ENCODE results near the gene TMEM238.
A peak's percentile ranks its signal among the peaks of the same experiment; 100 is the strongest.

TMEM238 gene

GRCh38 chr19:55354698-55355212, 29.3 kb downstream of the TMEM238 start, which contains the start of gene COX6B2:
COX6B2 (minus strand) TSS chr19:55354719; CDS start chr19:55354521, 198 bp downstream.
- Histone ChIP-seq H3K36me3 (no peaks in the 10 kb centered on the region), H3K4me3 (ENCODE audit: low read depth, low read length) (peak within 1 kb of the TSS; percentile 39), H3K27me3 (peaks cover 42% of the 10 kb centered on the region), H3K4me1 (no peaks in the 10 kb centered on the region; the same call in 1 of the 2 replicates), H3K9me3 (no peaks in the 10 kb centered on the region)
- no peak for TF ChIP-seq CTCF (IDR thresholded peaks at IDR 0.05; ENCODE audit: low read depth, low read length)
- no peak for DNase-seq

- Histone ChIP-seq H3K9me3 (no peaks in the 10 kb centered on the region), H3K4me3 (ENCODE audit: low read depth, low read length) (peak overlapping the region; percentile 39), H3K4me1 (no peaks in the 10 kb centered on the region; the same call in 1 of the 2 replicates), H3K27me3 (peaks cover 42% of the 10 kb centered on the region), H3K36me3 (no peaks in the 10 kb centered on the region)
- TF ChIP-seq CTCF (IDR thresholded peaks at IDR 0.05; ENCODE audit: low read depth, low read length), result no peak
- DNase-seq, result peak; percentile 82
Observed at GRCh38 chr19:55353803-55354697, 30.0 kb downstream of the TMEM238 start.

GRCh38 chr19:55353356-55353802, 30.7 kb downstream of the TMEM238 start:
- TF ChIP-seq CTCF (IDR thresholded peaks at IDR 0.05; ENCODE audit: low read depth, low read length), result no peak
- H3K27me3 ChIP-seq, result peaks cover 42% of the 10 kb centered on the region
- H3K4me1 ChIP-seq, result no peaks in the 10 kb centered on the region
- peak overlapping the region; percentile 39 for H3K4me3 ChIP-seq (ENCODE audit: low read depth, low read length)
- no peaks in the 10 kb centered on the region for H3K9me3 ChIP-seq
- DNase-seq, result no peak
- no peaks in the 10 kb centered on the region for H3K36me3 ChIP-seq

GRCh38 chr19:55352549-55353145, 31.4 kb downstream of the TMEM238 start:
- H3K27me3 ChIP-seq, result peaks cover 42% of the 10 kb centered on the region
- H3K36me3 ChIP-seq, result no peaks in the 10 kb centered on the region
- H3K4me1 ChIP-seq, result no peaks in the 10 kb centered on the region
- no peak overlapping the region for H3K4me3 ChIP-seq (ENCODE audit: low read depth, low read length)
- DNase-seq, result no peak
- TF ChIP-seq CTCF (IDR thresholded peaks at IDR 0.05; ENCODE audit: low read depth, low read length), result no peak
- no peaks in the 10 kb centered on the region for H3K9me3 ChIP-seq

GRCh38 chr19:55352040-55352439, 32.1 kb downstream of the TMEM238 start:
- Histone ChIP-seq H3K9me3 (no peaks in the 10 kb centered on the region), H3K36me3 (no peaks in the 10 kb centered on the region), H3K4me1 (no peaks in the 10 kb centered on the region), H3K4me3 (ENCODE audit: low read depth, low read length) (no peak overlapping the region), H3K27me3 (peaks cover 42% of the 10 kb centered on the region)
- DNase-seq, result no peak
- no peak for TF ChIP-seq CTCF (IDR thresholded peaks at IDR 0.05; ENCODE audit: low read depth, low read length)

Measured in BE2C (cell line).